HepG2 (cell line): ENCODE data around the gene CLEC6A.
"Not testable (repeated sequence)": the region's sequence is repeated elsewhere in the genome, so short reads cannot be mapped to it uniquely, and the experiment has no call there.

Experiments used
- CEBPB ChIP-seq: IDR thresholded peaks from 2 replicates; pipeline ENCODE4 v1.6.1; 2011; ENCODE audit warnings: low read depth, low read length, improper control_type of control experiment, borderline replicate concordance
- EZH2 ChIP-seq: conservative IDR thresholded peaks from 2 replicates; pipeline ENCODE4 v1.6.1; 2012; ENCODE audit warnings: mild to moderate bottlenecking, low read depth, low read length, moderate library complexity
- GABPA ChIP-seq, 2 experiments: IDR thresholded peaks; 2 replicates each; pipeline ENCODE4 v1.6.1; 2011 to 2016; ENCODE audit warnings: low read depth in 2 of 2, low read length in 1 of 2, missing biosample characterization in 1 of 2, missing genetic modification characterization in 1 of 2
- KLF15 ChIP-seq: sonication (generic); formaldehyde crosslinking; IDR thresholded peaks from 2 replicates; pipeline ENCODE4 v1.8.1; 2023; ENCODE audit warnings: borderline replicate concordance, mild to moderate bottlenecking, inconsistent platforms, missing genetic modification reagents, mixed read lengths
- MEF2D ChIP-seq: sonication (generic); formaldehyde crosslinking; IDR thresholded peaks from 2 replicates; pipeline ENCODE4 v1.5.1; 2020; ENCODE audit warnings: mild to moderate bottlenecking, missing genetic modification reagents
- MYC ChIP-seq: sonication (generic); formaldehyde crosslinking; IDR thresholded peaks from 2 replicates; pipeline ENCODE4 v1.9.0; 2021; ENCODE audit warnings: missing genetic modification reagents, borderline replicate concordance
- RBM22 ChIP-seq: fragments of 200-400 bp; formaldehyde crosslinking; optimal IDR thresholded peaks from 2 replicates; pipeline ENCODE3; 2017; ENCODE audit warnings: mild to moderate bottlenecking, low read length, moderate library complexity
- RELA ChIP-seq: sonication (generic); formaldehyde crosslinking; IDR thresholded peaks from 2 replicates; pipeline ENCODE4 v1.4.0; 2020; ENCODE audit warnings: missing genetic modification reagents
- SIN3A ChIP-seq: IDR thresholded peaks from 2 replicates; pipeline ENCODE4 v1.6.1; 2011; ENCODE audit warnings: low read depth, mild to moderate bottlenecking, control low read depth, low read length, borderline replicate concordance
- TAF1 ChIP-seq: sonication (generic); formaldehyde crosslinking; IDR thresholded peaks from 2 replicates; pipeline ENCODE4 v1.4.0; 2020; ENCODE audit warnings: missing genetic modification reagents
- ZNF780A ChIP-seq: sonication (generic); formaldehyde crosslinking; IDR thresholded peaks from 2 replicates; pipeline ENCODE4 v1.8.0; 2022; ENCODE audit warnings: mild to moderate bottlenecking, missing genetic modification reagents, moderate library complexity
- TF ChIP-seq, protein P1 (sequence below): sonication (generic); formaldehyde crosslinking; conservative IDR thresholded peaks from 2 replicates; pipeline ENCODE4 v1.4.0; 2020; ENCODE audit warnings: missing genetic modification reagents
- TF ChIP-seq, protein P2 (sequence below): sonication (generic); formaldehyde crosslinking; IDR thresholded peaks from 2 replicates; pipeline ENCODE4 v1.5.0; 2020; ENCODE audit warnings: mild to moderate bottlenecking, missing genetic modification reagents, moderate library complexity

- TF ChIP-seq MEF2D (CRISPR knock-in tag); CEBPB; SIN3A; TAF1 (CRISPR knock-in tag); MYC (CRISPR knock-in tag); EZH2; RBM22; KLF15; GABPA (IDR thresholded peaks at IDR 0.05; ENCODE audit: low read depth, low read length); GABPA (CRISPR knock-in tag; IDR thresholded peaks at IDR 0.05; ENCODE audit: low read depth); RELA (CRISPR knock-in tag); ZNF780A (CRISPR knock-in tag): not testable (repeated sequence)
- TF ChIP-seq, protein P1, sequence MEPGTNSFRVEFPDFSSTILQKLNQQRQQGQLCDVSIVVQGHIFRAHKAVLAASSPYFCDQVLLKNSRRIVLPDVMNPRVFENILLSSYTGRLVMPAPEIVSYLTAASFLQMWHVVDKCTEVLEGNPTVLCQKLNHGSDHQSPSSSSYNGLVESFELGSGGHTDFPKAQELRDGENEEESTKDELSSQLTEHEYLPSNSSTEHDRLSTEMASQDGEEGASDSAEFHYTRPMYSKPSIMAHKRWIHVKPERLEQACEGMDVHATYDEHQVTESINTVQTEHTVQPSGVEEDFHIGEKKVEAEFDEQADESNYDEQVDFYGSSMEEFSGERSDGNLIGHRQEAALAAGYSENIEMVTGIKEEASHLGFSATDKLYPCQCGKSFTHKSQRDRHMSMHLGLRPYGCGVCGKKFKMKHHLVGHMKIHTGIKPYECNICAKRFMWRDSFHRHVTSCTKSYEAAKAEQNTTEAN (CRISPR knock-in tag): not testable (repeated sequence)
- TF ChIP-seq, protein P2, sequence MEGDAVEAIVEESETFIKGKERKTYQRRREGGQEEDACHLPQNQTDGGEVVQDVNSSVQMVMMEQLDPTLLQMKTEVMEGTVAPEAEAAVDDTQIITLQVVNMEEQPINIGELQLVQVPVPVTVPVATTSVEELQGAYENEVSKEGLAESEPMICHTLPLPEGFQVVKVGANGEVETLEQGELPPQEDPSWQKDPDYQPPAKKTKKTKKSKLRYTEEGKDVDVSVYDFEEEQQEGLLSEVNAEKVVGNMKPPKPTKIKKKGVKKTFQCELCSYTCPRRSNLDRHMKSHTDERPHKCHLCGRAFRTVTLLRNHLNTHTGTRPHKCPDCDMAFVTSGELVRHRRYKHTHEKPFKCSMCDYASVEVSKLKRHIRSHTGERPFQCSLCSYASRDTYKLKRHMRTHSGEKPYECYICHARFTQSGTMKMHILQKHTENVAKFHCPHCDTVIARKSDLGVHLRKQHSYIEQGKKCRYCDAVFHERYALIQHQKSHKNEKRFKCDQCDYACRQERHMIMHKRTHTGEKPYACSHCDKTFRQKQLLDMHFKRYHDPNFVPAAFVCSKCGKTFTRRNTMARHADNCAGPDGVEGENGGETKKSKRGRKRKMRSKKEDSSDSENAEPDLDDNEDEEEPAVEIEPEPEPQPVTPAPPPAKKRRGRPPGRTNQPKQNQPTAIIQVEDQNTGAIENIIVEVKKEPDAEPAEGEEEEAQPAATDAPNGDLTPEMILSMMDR: not testable (repeated sequence)
Observed at GRCh38 chr12:8495671-8496070, 39.9 kb downstream of the CLEC6A start.
